Common myeloid progenitor, CD34-positive (primary cell): ENCODE data around the gene DNAAF3.

Experiments
- CTCF ChIA-PET: fragments of 350-600 bp; sonication (Branson Sonifier 250); formaldehyde crosslinking; loops from one replicate; lab custom pipeline; 2021; ENCODE audit warnings: antibody characterized with exemption; lab: Charles Lee
- POLR2A ChIA-PET: fragments of 350-600 bp; sonication (Branson Sonifier 250); formaldehyde crosslinking; loops from one replicate; lab custom pipeline; 2021; ENCODE audit warnings: antibody characterized with exemption; lab: Charles Lee
- DNase-seq, 3 donors: peaks; one replicate each; pipeline versions ENCODE4 v3.0.0 to v3.0.0-alpha.2; 2013
- H3K27ac ChIP-seq, 2 experiments: 1 replicate in 1 of 2; 2 replicates in 1 of 2; pipeline ENCODE4 v1.7.0; 2013; ENCODE audit warnings: inconsistent platforms in 2 of 2, low read length in 2 of 2, mild to moderate bottlenecking in 2 of 2, low read depth in 1 of 2, moderate library complexity in 1 of 2; ENCODE audit not compliant: severe bottlenecking in 2 of 2, insufficient read depth in 1 of 2, poor library complexity in 1 of 2
- H3K27me3 ChIP-seq, 5 experiments: replicated peaks in 2 of 5; 1 replicate in 3 of 5; 2 replicates in 2 of 5; pipeline versions ENCODE4 v1.6.1 to v1.7.0; 2013; ENCODE audit warnings: low read length in 4 of 5, mild to moderate bottlenecking in 2 of 5, moderate library complexity in 2 of 5, inconsistent platforms in 1 of 5; ENCODE audit not compliant: insufficient read depth in 5 of 5, control insufficient read depth in 4 of 5
- H3K36me3 ChIP-seq, 4 experiments: 1 replicate in 2 of 4; 2 replicates in 2 of 4; pipeline versions ENCODE4 v1.6.1 to v1.7.0; 2013; ENCODE audit warnings: low read length in 3 of 4, control low read depth in 1 of 4, mild to moderate bottlenecking in 1 of 4; ENCODE audit not compliant: control insufficient read depth in 4 of 4, insufficient read depth in 4 of 4
- H3K4me1 ChIP-seq, 4 experiments: 1 replicate in 3 of 4; 2 replicates in 1 of 4; pipeline versions ENCODE4 v1.6.1 to v1.7.1; 2013; ENCODE audit warnings: low read length in 3 of 4, mild to moderate bottlenecking in 3 of 4, control low read depth in 1 of 4, inconsistent platforms in 1 of 4, moderate library complexity in 1 of 4; ENCODE audit not compliant: control insufficient read depth in 4 of 4, insufficient read depth in 4 of 4; ENCODE audit errors: control extremely low read depth in 1 of 4
- H3K4me3 ChIP-seq, 7 experiments: 1 replicate in 4 of 7; 2 replicates in 3 of 7; pipeline versions ENCODE4 v1.5.1 to v1.7.0; 2013; ENCODE audit warnings: mild to moderate bottlenecking in 7 of 7, low read length in 6 of 7, moderate library complexity in 6 of 7, inconsistent platforms in 2 of 7, low read depth in 2 of 7, control low read depth in 1 of 7; ENCODE audit not compliant: insufficient read depth in 4 of 7, control insufficient read depth in 1 of 7; ENCODE audit errors: extremely low read depth in 1 of 7
- H3K9me3 ChIP-seq, 5 experiments: 1 replicate in 4 of 5; 2 replicates in 1 of 5; pipeline versions ENCODE4 v1.6.1 to v1.7.1; 2013; ENCODE audit warnings: low read length in 4 of 5, mild to moderate bottlenecking in 2 of 5, inconsistent platforms in 1 of 5, low read depth in 1 of 5, moderate library complexity in 1 of 5; ENCODE audit not compliant: control insufficient read depth in 4 of 5, insufficient read depth in 2 of 5; ENCODE audit errors: control extremely low read depth in 1 of 5
- WGBS: methylation state at CpG from one replicate; pipeline ENCODE4 v1.1.5; 2013; ENCODE audit not compliant: insufficient coverage; 5-methylcytosine and 5-hydroxymethylcytosine counted together

Gene DNAAF3

DNA sequence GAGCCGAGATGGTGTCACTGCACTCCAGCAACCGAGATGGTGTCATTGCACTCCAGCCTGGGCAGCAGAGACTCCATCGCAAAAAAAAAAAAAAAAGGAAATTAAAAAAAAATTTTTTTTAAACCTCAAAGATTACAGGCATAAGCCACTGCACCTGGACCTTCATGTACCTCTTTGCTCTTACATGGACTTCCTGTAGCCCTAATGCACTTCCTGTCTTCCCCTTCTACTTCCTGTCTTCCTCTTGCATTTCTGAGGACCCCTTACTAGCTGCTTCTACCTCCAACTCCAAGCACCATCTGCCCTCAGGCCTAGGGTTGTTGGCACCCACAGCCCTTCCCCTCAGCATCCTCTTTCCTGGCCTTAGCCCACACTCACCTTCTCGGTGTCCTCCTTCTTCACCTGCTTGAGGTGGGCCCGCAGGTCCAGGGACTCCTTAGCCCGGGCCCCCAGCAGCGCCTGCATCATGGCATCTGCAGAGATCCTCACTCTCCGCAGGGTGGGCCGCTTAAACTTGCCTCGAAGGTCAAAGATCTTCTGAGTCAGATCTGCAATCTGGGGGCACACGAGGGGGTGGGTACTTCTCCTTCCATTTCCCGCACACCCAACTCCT, 12.7 kb downstream of the DNAAF3 start:
- POLR2A ChIA-PET: no interaction called here
- peaks cover 0 to 15% (median 13%) of the 10 kb centered on the region in 4 experiments for H3K4me1 ChIP-seq
- no peaks in the 10 kb centered on the region for H3K9me3 ChIP-seq
- CTCF ChIA-PET: interaction anchor here (0.7 to 0.9 kb wide), 2 partner anchors 12 to 351 kb away, joined by 3 to 8 read pairs; no protein-coding TSS in a partner anchor
- H3K4me3 ChIP-seq: no peak overlapping the region
- peaks cover 0 to 54% (median 3%) of the 10 kb centered on the region in 5 experiments for H3K27me3 ChIP-seq
- WGBS: 92% methylated on average over 10 of the region's 12 CpGs
- H3K36me3 ChIP-seq: no peaks in the 10 kb centered on the region
- no peak for DNase-seq
- no peak overlapping the region for H3K27ac ChIP-seq

DNA sequence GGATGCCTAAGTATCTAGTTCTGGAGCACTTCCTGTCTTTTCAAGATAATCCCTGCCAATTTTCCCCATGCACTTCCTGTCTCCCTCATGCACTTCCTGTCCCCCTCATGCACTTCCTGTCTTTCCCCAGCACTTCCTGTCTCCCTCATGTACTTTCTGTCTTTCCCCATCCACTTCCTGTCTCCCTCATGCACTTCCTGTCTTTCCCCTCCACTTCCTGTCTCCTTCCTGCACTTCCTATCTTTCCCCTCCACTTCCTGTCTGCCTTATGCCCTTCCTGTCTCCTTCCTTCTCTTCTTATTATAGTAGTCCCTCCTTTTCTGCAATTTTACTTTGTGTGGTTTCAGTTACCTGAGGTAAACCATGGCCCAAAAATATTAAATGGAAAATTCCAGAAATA, 14.4 kb downstream of the DNAAF3 start:
- H3K27ac ChIP-seq: no peak overlapping the region
- peaks cover 0 to 14% (median 9%) of the 10 kb centered on the region in 4 experiments for H3K4me1 ChIP-seq
- no peak overlapping the region for H3K4me3 ChIP-seq
- ChIA-PET CTCF (interaction anchor here (0.9 to 1.7 kb wide), 4 partner anchors 9 to 271 kb away, joined by 3 to 6 read pairs (median 4); no protein-coding TSS in a partner anchor), POLR2A (no interaction called here)
- no peaks in the 10 kb centered on the region for H3K36me3 ChIP-seq
- H3K27me3 ChIP-seq: peaks cover 0 to 57% (median 3%) of the 10 kb centered on the region in 5 experiments
- DNase-seq: no peak
- H3K9me3 ChIP-seq: no peaks in the 10 kb centered on the region

DNA sequence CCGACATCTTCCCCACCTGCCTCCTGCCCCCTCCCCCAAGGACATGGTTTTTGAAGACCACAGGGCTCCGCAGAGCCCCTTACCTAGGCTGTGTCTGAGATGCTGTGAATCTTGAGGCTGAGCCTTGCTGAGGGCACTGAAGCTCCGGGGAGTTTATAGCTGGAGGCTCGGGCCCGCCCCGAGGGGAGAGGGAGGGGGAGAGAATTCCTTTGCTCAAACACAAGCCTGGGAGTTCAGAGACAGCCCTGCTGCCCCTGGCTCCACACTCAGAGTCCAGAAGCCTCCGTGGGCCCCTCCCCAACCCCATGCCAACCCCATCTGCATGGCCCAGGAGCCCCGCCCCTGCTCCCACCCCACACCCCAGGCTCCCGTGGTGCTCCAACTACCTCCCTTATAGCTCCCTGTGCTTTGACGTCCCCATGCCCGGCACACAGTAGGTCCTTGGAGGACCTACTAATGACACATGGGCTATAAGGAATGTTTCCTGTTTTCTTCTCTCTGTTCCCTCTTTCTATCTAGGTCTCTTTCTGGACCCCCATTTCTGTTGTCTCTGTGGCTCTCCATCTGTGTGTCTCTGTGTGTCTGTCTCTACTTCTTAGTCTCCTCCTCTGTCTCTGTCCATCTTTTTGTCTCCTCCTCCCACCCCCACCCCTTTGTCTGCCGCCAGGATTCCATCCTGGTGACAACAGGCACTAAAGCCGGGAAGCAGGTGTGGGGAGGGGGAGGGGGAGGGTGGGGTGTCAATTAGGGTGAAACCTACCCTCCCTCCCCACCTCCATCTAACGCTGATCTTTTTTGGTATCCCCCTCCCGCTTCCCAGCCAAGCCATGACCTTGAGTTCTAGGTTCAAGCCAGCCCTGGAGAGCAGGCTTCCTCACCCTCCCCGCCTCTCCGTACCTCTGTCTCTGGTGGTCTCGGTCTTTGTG, 17.1 kb downstream of the DNAAF3 start, which contains the start of gene TNNT1:
Gene TNNT1, minus strand, starts transcription at position 129 of the 926 bp plus-strand sequence. CDS start 2,049 bp downstream, outside the sequence.
- Histone ChIP-seq H3K9me3 (no peaks in the 10 kb centered on the region), H3K36me3 (no peaks in the 10 kb centered on the region), H3K4me1 (peaks cover 0 to 14% (median 12%) of the 10 kb centered on the region in 4 experiments), H3K4me3 (no peak within 1 kb of the TSS), H3K27me3 (peaks cover 0 to 58% (median 2%) of the 10 kb centered on the region in 5 experiments), H3K27ac (no peak within 1 kb of the TSS)
- DNase-seq: no peak
- ChIA-PET CTCF (interaction anchor here (4.3 kb wide), 1 partner anchor 10 kb away, joined by 25 read pairs; no protein-coding TSS in a partner anchor), POLR2A (no interaction called here)
- 34% methylated on average over 12 of the region's 18 CpGs for WGBS

DNA sequence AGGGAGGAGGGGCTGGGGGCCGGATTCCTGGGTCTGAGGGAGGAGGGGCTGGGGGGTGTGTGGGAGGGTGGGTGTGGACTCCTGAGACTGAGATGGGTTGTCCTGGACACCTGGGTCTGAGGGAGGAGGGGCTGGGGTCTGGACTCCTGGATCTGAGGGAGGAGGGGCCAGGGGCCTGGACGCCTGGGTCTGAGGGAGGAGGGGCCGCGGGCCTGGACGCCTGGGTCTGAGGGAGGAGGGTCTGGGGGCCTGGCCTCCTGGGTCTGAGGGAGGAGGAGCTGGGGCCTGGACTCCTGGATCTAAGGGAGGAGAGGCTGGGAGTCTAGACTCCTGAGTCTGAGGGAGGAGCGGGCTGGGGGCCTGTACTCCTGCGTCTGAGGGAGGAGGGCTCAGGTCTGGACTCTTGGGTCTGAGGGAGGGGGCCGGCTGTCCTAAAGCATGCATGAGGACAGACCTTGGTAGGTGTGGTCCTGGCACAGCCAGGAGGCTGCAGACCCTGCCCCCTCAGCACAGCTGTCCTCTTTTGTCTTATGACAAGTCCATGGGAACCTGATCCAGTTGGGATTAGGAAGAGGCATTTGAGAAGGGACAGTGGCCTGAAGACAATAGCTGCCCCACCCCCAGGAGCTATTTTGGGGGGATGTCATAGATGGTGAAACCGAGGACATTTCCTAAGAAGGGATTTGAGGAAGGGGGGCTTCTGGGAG, 18.7 kb downstream of the DNAAF3 start:
- H3K4me1 ChIP-seq: peaks cover 0 to 14% (median 12%) of the 10 kb centered on the region in 4 experiments
- no peak for DNase-seq
- H3K4me3 ChIP-seq: no peak overlapping the region
- CTCF ChIA-PET: interaction anchor here (0.6 to 4.3 kb wide), 2 partner anchors 12 to 298 kb away, joined by 3 to 25 read pairs; no protein-coding TSS in a partner anchor
- POLR2A ChIA-PET: interaction anchor here (0.7 kb wide), 1 partner anchor 236 kb away, joined by 3 read pairs; the partner anchor contains the start of gene TMEM238
- no peak overlapping the region for H3K27ac ChIP-seq
- no peaks in the 10 kb centered on the region for H3K9me3 ChIP-seq
- peaks cover 0 to 73% (median 2%) of the 10 kb centered on the region in 5 experiments for H3K27me3 ChIP-seq
- 72% methylated on average over 7 of the region's 9 CpGs for WGBS
- no peaks in the 10 kb centered on the region for H3K36me3 ChIP-seq

DNA sequence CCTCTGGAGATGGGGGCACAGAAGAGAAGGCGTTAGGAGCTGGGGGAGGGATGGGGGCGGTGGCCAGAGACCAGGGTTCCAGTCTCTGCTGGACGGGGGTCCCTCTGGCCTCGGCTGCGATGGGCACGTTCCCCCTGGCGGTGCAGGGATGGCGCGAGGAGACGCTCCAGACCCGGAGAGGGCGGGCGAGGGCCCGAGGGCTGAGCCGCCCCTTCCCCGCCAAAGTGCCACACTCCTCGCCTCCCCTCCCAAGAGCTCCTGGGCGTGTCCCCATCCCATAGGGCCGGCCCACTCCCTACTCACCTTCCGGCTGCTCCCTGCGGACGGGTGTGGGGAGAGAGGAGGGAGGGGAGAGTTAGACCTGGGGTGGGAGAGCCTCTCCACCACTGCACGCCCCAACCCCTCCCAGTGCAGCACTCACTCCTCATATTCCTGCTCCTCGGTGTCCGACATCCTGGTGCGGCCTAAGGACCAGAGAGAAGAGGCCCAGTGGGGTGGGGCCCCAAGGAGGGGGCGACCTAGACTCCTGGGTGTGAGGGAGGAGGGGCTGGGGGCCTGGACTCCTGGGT, 19.6 kb downstream of the DNAAF3 start:
- ChIA-PET CTCF (interaction anchor here (0.6 to 4.3 kb wide), 4 partner anchors 13 to 299 kb away, joined by 3 to 25 read pairs (median 4); no protein-coding TSS in a partner anchor), POLR2A (interaction anchor here (0.7 kb wide), 1 partner anchor 237 kb away, joined by 3 read pairs; the partner anchor contains the start of gene TMEM238)
- peak overlapping the region in 1 of 7 experiments; percentile 28 for H3K4me3 ChIP-seq
- peak overlapping the region in 1 of 2 experiments; percentile 34 for H3K27ac ChIP-seq
- H3K27me3 ChIP-seq: peaks cover 0 to 82% (median 2%) of the 10 kb centered on the region in 5 experiments
- H3K9me3 ChIP-seq: no peaks in the 10 kb centered on the region
- WGBS: under 1% methylated on average over 17 of the region's 27 CpGs
- H3K4me1 ChIP-seq: peaks cover 0 to 14% (median 12%) of the 10 kb centered on the region in 4 experiments
- H3K36me3 ChIP-seq: no peaks in the 10 kb centered on the region
- no peak for DNase-seq

DNA sequence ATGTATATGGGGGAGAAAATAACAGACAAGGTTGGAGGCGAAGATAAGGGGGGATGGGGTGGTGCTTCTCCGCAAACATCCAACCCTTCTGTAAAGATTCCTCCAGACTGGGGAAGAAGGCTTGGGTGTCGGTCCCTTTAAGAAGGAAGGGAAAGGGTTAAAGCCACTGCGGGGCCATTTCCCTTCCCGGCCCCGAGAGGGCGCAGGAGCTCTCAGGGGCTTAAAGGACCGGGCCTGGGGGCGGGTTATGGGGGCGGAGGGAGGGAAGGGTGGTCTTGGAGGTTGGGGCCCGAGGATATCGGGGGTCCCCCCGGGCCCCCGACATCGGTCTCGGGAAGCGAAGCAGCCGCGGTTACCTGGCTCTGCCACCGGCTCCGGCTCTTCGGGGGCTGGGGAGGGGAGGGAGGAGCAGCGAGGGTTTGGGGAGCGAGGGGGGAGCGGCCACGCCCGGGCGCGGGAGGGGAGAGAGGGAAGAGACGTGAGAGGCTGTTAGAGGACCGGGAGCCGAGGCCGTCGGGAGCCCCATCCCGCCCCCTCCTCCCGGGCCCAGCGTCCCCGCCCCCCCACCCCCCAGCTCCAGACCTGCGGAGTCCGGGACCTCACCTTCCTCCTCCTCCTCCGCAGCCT, 20.2 kb downstream of the DNAAF3 start:
- H3K27ac ChIP-seq: peak overlapping the region in 1 of 2 experiments; percentile 25
- H3K4me3 ChIP-seq: peak overlapping the region in 4 of 7 experiments; percentile 4 to 19 (median 10)
- DNase-seq: peak in 2 of 3 donors; percentile 66 to 67
- ChIA-PET CTCF (interaction anchor here (1.1 to 4.3 kb wide), 3 partner anchors 13 to 44 kb away, joined by 3 to 25 read pairs (median 5); no protein-coding TSS in a partner anchor), POLR2A (no interaction called here)
- WGBS: 0% methylated on average over 16 of the region's 41 CpGs
- no peaks in the 10 kb centered on the region for H3K9me3 ChIP-seq
- no peaks in the 10 kb centered on the region for H3K36me3 ChIP-seq
- peaks cover 0 to 16% (median 14%) of the 10 kb centered on the region in 4 experiments for H3K4me1 ChIP-seq
- peaks cover 0 to 82% (median 2%) of the 10 kb centered on the region in 5 experiments for H3K27me3 ChIP-seq
